ENCODE data around the gene TSPAN15. TPM values are rescaled to one million over a fixed set of nuclear protein-coding genes. Genes with fewer than 3 reads are reported as not detected.

TSPAN15 gene
- polyA plus RNA-seq, 3 donors, result 23.9 to 137 (median 25.0) TPM

- 81 to 87% (median 85%) methylated on average over 13 of the region's 13 CpGs for WGBS, 3 donors
- no peak overlapping the region for H3K27ac ChIP-seq (ENCODE audit: low read depth, low read length)
Measured at GRCh38 chr10:69415049-69415448, 36.2 kb upstream of the TSPAN15 start.

GRCh38 chr10:69415951-69416350 lies 35.3 kb upstream of the TSPAN15 start:
- 92 to 96% (median 94%) methylated on average over 10 of the region's 10 CpGs for WGBS, 3 donors
- H3K27ac ChIP-seq (ENCODE audit: low read depth, low read length), result no peak overlapping the region

- no peak within 1 kb of the TSS for H3K27ac ChIP-seq (ENCODE audit: low read depth, low read length)
Measured at GRCh38 chr10:69416695-69417094, 34.6 kb upstream of the TSPAN15 start, which contains the start of gene TACR2. Gene TACR2 (minus strand): TSS chr10:69416918. CDS start chr10:69416323, 595 bp downstream.

GRCh38 chr10:69417542-69417941 lies 33.7 kb upstream of the TSPAN15 start:
- 84 to 87% (median 86%) methylated on average over 11 of the region's 11 CpGs for WGBS, 3 donors
- H3K27ac ChIP-seq (ENCODE audit: low read depth, low read length), result no peak overlapping the region

More at GRCh38 chr10:69416695-69417094, 34.6 kb upstream of the TSPAN15 start, which contains the start of gene TACR2:
- WGBS, 3 donors, result 64 to 72% (median 70%) methylated on average over 10 of the region's 10 CpGs

- no peak overlapping the region for H3K27ac ChIP-seq (ENCODE audit: low read depth, low read length)
- 71 to 78% (median 75%) methylated on average over 8 of the region's 8 CpGs for WGBS, 3 donors
Measured at GRCh38 chr10:69418052-69418752, 33.1 kb upstream of the TSPAN15 start.

DNA sequence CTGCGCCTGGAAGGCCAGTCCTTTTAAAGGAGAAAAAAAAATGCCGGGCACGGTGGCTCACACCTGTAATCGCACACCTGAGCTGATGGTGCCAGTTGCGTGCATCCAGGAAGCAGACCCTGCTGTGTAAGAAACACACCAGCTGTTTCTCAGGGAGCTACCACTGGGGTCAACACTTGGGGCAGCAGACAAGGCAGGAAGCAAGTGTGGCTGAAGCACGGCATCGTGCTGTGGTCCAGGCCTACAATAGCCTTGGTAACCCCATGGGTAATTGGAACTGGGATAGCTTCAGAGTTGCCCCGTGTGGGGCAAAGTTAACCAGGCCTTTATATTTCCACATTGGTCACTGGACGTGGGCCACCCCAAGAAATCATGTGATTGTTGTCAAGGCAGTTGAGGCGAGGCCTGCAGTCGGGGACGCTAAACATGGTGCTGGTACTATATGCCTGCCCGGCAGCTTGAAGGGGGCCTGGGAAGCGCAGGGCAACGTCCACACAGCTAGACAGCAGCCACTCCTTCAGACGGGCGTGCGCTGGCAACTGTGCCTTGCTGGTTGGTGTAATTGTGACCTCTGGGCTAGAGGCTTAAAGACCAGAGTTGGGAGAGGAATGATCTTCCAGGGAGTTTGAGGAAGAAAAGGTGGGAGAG lies 32.0 kb upstream of the TSPAN15 start:
- no peak overlapping the region for H3K27ac ChIP-seq (ENCODE audit: low read depth, low read length)
- 91 to 94% (median 93%) methylated on average over 18 of the region's 18 CpGs for WGBS, 3 donors

DNA sequence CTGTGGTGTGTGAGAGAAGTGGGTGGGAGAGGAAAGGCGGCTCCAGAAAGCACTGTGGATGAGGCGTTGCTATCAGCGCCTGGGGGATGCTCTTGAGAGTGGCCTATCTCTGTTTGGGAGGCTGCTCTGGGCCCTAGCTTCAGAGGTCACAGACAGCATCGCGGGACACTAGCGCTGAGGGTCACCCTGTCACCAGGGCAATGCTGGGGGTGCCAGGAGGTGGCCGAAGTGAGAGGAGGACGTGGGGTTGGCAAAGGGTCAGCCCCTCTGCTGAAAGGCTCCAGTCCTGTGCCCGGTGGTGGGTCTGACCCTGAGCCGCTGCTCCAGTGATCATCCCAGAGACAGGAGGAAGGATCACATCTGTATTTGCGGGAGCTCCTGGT lies 31.5 kb upstream of the TSPAN15 start:
- WGBS, 3 donors, result 83 to 85% (median 84%) methylated on average over 10 to 11 of the region's 11 CpGs
- no peak overlapping the region for H3K27ac ChIP-seq (ENCODE audit: low read depth, low read length)

- 54 to 65% (median 64%) methylated on average over 13 of the region's 13 CpGs for WGBS, 3 donors
Measured at GRCh38 chr10:69421611-69422308, 29.5 kb upstream of the TSPAN15 start.

GRCh38 chr10:69422676-69423075 lies 28.6 kb upstream of the TSPAN15 start:
- H3K27ac ChIP-seq (ENCODE audit: low read depth, low read length), result no peak overlapping the region
- 81 to 87% (median 85%) methylated on average over 4 of the region's 4 CpGs for WGBS, 3 donors

More at GRCh38 chr10:69421611-69422308, 29.5 kb upstream of the TSPAN15 start:
- H3K27ac ChIP-seq (ENCODE audit: low read depth, low read length), result no peak overlapping the region

GRCh38 chr10:69425041-69425440 lies 26.2 kb upstream of the TSPAN15 start:
- 96 to 97% (median 96%) methylated on average over 2 of the region's 2 CpGs for WGBS, 3 donors
- no peak overlapping the region for H3K27ac ChIP-seq (ENCODE audit: low read depth, low read length)

DNA sequence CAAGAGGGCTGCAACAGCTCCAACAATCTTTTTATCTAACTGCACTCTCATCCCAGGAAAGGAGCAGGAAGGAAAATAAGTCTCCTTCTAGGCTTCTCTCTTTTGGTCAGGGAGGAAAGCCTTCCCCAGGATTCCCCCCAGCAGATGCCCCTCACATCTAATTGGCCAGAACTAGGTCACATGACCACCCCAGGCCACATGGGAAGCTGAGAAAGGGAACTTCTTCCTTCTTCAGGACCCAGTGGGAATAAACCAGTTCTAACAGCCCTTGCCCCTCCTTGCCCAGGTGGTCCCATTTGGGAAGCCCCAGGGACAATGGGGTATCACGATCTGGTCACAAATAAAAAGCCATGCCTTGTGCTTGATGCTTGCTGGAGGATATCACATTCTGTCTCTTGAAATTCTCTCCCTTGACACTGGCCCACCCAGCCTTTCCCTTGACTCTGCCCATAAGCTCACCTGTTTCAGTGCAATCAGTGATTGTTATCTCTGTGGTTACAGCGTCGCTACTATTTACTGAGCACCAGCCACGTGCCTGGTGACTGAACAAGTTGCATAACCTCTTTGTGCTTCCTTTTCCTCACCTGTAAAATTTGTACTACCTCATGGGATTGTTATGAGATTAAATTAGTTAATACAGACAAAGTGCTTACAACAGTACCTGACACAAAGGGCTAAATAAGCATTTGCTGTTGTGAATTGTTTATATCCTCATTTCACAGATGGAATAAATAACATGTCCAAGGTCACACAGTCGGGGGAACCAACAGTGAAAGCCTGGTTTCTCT lies 25.6 kb upstream of the TSPAN15 start:
- 27 to 51% (median 47%) methylated on average over 5 of the region's 5 CpGs for WGBS, 3 donors
- H3K27ac ChIP-seq (ENCODE audit: low read depth, low read length), result no peak overlapping the region

- H3K27ac ChIP-seq (ENCODE audit: low read depth, low read length), result no peak overlapping the region
Measured at GRCh38 chr10:69426376-69426727, 24.9 kb upstream of the TSPAN15 start.

DNA sequence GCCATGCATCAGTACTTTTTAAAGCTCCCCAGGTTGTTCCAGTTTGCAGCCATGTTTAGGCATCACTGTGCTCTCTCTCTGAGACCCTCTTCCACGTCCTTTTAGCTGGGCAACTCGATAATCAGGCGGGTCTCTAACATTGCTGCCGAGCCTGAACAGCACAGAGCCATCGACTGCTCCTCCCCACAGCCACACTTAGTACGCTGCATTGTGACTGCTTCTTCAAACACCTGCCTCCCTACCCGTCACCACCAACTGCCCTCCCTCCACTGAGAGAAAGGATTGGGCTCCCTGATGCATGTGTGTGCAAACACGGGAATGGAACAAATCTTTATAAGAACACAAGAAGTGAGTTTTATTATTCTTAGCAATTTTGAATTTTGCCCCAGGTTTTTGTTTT lies 23.1 kb upstream of the TSPAN15 start:
- H3K27ac ChIP-seq (ENCODE audit: low read depth, low read length), result no peak overlapping the region

More at GRCh38 chr10:69426376-69426727, 24.9 kb upstream of the TSPAN15 start:
- WGBS, 3 donors, result 80 to 83% (median 82%) methylated on average over 4 of the region's 4 CpGs

DNA sequence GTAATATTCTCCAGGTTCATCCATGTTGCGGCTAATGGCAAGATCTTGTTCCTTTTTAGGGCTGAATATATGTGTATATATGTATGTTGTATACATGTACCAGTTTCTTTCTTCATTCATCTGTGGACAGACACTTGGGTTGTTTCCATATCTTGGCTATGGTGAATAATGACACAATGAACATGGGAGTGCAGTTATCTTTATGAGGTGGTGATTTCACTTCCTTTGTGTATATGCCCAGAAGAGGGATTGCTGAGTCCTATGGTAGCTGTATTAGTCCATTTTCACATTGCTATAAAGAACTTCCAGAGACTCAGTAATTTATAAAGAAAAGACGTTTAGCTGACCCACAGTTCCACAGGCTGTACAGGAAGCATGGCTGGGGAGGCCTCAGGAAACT lies 17.1 kb upstream of the TSPAN15 start:
- WGBS, 3 donors, result 74 to 79% (median 76%) methylated on average over 2 of the region's 2 CpGs
- H3K27ac ChIP-seq (ENCODE audit: low read depth, low read length), result no peak overlapping the region

More for the DNA sequence above, 23.1 kb upstream of the TSPAN15 start:
- WGBS, 3 donors, result 48 to 86% (median 81%) methylated on average over 8 of the region's 8 CpGs

- H3K27ac ChIP-seq (ENCODE audit: low read depth, low read length), result no peak overlapping the region
- WGBS, 3 donors, result 96 to 100% (median 96%) methylated on average over 11 of the region's 11 CpGs
Measured at GRCh38 chr10:69434926-69435325, 16.3 kb upstream of the TSPAN15 start.

- no peak overlapping the region for H3K27ac ChIP-seq (ENCODE audit: low read depth, low read length)
- WGBS, 3 donors, result 90 to 96% (median 95%) methylated on average over 14 of the region's 14 CpGs
Measured at GRCh38 chr10:69435966-69436520, 15.2 kb upstream of the TSPAN15 start.

DNA sequence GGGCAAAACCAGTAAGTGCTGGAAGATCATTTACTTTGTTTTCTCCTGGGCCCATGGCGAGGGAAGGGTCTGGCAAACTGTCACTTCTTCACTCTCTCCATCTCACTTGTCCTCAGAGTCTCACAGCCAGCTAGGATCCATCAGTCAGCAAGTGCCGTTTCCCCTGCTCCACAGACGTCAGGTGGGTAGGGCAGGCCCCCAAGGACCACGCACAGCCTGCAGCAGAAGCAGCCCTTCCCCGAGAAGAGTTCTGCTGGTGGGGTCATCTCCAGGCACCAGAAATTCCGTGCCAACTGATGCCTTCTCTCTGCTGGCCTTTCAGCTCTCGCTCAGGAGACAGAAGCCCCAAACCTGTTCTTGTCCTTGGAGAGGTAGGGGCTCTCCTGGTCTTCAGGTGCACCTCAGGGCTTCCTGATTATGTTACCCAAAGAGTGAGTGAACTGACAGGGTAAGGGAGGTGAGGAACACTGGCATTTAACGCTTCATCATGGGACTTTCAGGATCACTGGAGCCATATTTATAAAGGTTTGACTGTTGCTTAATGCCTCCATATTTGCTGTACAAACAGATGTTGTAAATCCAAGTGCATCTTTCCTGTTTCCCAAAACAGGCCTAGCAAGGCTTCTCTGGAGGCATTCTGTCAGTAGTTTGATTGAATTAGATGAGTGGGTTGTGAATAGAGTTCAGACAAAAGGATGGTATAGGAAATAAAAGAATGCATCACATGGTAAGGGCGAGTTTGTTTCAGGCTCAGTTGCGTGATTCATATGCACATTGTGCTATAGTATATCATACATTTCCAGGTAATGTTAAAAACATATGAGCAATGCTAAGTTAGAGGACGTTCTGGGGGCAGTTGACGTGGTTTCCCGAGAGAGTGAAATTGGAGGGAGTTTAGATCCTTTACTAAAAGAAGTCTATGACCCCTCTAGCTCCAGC lies 13.7 kb upstream of the TSPAN15 start:
- no peak overlapping the region for H3K27ac ChIP-seq (ENCODE audit: low read depth, low read length)
- WGBS, 3 donors, result 85 to 90% (median 87%) methylated on average over 13 of the region's 13 CpGs
